Ammon's horn (tissue), 1 donor: ENCODE results near the gene APOL5.
"Not testable (repeated sequence)": the region's sequence is repeated elsewhere in the genome, so short reads cannot be mapped to it uniquely, and the experiment has no call there.

Experiments
- DNase-seq: peaks from one replicate; pipeline ENCODE4 v3.0.0-alpha.2; 2016; ENCODE audit warnings: low spot score

Gene APOL5

GRCh38 chr22:35717572-35717971 lies at the start of gene APOL5:
Gene APOL5, plus strand, starts transcription at chr22:35717872. Its CDS starts 0 bp downstream, at chr22:35717872.
- no peak for DNase-seq

- DNase-seq = no peak
Measured at GRCh38 chr22:35674335-35674734, 43.3 kb upstream of the APOL5 start.

- not testable (repeated sequence) for DNase-seq
Measured at GRCh38 chr22:35676065-35676464, 41.6 kb upstream of the APOL5 start.

- DNase-seq = no peak
Measured at GRCh38 chr22:35677460-35678187, 40.0 kb upstream of the APOL5 start.

- no peak for DNase-seq
Measured at GRCh38 chr22:35678836-35679235, 38.8 kb upstream of the APOL5 start.

GRCh38 chr22:35679492-35679891 lies 38.2 kb upstream of the APOL5 start:
- DNase-seq = not testable (repeated sequence)

GRCh38 chr22:35681454-35682052 lies 36.1 kb upstream of the APOL5 start:
- DNase-seq = no peak

- DNase-seq = no peak
Measured at GRCh38 chr22:35683560-35683959, 34.1 kb upstream of the APOL5 start.

- DNase-seq = peak; percentile 52
Measured at GRCh38 chr22:35684270-35684700, 33.4 kb upstream of the APOL5 start.

GRCh38 chr22:35684732-35685131 lies 32.9 kb upstream of the APOL5 start:
- DNase-seq = no peak

- no peak for DNase-seq
Measured at GRCh38 chr22:35685731-35686130, 31.9 kb upstream of the APOL5 start.

- no peak for DNase-seq
Measured at GRCh38 chr22:35686298-35686697, 31.4 kb upstream of the APOL5 start.

GRCh38 chr22:35687461-35687860 lies 30.2 kb upstream of the APOL5 start:
- DNase-seq = no peak

GRCh38 chr22:35688913-35689675 lies 28.6 kb upstream of the APOL5 start:
- no peak for DNase-seq

GRCh38 chr22:35690001-35690400 lies 27.7 kb upstream of the APOL5 start:
- no peak for DNase-seq

GRCh38 chr22:35695202-35695601 lies 22.5 kb upstream of the APOL5 start:
- DNase-seq = no peak

- DNase-seq = no peak
Measured at GRCh38 chr22:35697142-35697541, 20.5 kb upstream of the APOL5 start.

GRCh38 chr22:35699852-35700251 lies 17.8 kb upstream of the APOL5 start:
- not testable (repeated sequence) for DNase-seq

- no peak for DNase-seq
Measured at GRCh38 chr22:35703861-35704584, 13.6 kb upstream of the APOL5 start.

- no peak for DNase-seq
Measured at GRCh38 chr22:35705141-35705540, 12.5 kb upstream of the APOL5 start.

GRCh38 chr22:35708453-35708852 lies 9.2 kb upstream of the APOL5 start:
- DNase-seq = no peak

- no peak for DNase-seq
Measured at GRCh38 chr22:35708917-35709316, 8.8 kb upstream of the APOL5 start.
